HG03097 (cell line): Measurements from ENCODE around the gene ZNF574.
A peak's percentile ranks its signal among the peaks of the same experiment; 100 is the strongest.
"Not testable (repeated sequence)": the region's sequence is repeated elsewhere in the genome, so short reads cannot be mapped to it uniquely, and the experiment has no call there.

Source experiments
- ATAC-seq: cut with Tn5 transposase; IDR thresholded peaks from one replicate; pipeline ENCODE4 v1.9.1; 2021; ENCODE audit not compliant: unreplicated experiment, low FRiP score

The ZNF574 gene, protein sequence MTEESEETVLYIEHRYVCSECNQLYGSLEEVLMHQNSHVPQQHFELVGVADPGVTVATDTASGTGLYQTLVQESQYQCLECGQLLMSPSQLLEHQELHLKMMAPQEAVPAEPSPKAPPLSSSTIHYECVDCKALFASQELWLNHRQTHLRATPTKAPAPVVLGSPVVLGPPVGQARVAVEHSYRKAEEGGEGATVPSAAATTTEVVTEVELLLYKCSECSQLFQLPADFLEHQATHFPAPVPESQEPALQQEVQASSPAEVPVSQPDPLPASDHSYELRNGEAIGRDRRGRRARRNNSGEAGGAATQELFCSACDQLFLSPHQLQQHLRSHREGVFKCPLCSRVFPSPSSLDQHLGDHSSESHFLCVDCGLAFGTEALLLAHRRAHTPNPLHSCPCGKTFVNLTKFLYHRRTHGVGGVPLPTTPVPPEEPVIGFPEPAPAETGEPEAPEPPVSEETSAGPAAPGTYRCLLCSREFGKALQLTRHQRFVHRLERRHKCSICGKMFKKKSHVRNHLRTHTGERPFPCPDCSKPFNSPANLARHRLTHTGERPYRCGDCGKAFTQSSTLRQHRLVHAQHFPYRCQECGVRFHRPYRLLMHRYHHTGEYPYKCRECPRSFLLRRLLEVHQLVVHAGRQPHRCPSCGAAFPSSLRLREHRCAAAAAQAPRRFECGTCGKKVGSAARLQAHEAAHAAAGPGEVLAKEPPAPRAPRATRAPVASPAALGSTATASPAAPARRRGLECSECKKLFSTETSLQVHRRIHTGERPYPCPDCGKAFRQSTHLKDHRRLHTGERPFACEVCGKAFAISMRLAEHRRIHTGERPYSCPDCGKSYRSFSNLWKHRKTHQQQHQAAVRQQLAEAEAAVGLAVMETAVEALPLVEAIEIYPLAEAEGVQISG

DNA sequence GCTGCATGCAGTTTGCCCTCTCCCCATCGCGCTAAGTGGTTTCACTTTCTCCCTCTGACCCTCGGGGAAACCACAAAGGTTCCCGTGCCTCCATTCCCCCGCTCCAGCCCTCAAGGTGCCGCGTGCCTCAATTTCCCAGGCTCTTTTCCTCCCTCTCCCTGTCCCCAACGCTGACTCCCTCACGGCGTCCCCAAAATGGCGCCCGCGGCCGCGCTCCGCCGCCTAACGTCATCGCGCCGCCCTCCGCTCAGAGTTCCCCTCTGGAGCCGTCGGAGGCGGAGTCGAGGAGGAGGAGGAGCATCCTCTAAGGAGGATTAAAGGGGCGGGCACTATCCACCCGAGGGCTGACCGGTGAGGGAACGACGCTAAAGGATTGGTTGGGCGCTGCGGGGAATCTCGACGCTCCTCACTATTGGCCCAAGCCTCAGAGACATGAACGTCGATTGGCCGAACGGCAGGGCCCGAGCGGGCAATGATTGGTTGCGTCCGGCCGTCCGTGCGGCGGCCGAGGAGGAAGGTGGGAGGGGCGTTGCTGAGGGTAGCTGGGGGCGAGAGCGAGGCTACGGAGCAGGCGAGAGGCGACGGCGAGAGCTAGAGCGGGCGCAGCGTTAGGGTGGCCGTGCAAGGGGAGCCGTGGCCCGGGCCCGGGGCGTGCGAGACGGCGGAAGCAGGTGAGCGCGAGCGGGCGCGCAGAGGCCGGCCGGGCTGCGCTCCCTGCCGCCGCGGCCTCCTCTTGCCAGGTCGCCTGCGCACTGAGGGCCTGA, at the start of gene ZNF574:
Gene ZNF574, plus strand, starts transcription at position 551 of the 764 bp plus-strand sequence. CDS start 2,441 bp downstream, outside the sequence.
- ATAC-seq, result peak; percentile 94

DNA sequence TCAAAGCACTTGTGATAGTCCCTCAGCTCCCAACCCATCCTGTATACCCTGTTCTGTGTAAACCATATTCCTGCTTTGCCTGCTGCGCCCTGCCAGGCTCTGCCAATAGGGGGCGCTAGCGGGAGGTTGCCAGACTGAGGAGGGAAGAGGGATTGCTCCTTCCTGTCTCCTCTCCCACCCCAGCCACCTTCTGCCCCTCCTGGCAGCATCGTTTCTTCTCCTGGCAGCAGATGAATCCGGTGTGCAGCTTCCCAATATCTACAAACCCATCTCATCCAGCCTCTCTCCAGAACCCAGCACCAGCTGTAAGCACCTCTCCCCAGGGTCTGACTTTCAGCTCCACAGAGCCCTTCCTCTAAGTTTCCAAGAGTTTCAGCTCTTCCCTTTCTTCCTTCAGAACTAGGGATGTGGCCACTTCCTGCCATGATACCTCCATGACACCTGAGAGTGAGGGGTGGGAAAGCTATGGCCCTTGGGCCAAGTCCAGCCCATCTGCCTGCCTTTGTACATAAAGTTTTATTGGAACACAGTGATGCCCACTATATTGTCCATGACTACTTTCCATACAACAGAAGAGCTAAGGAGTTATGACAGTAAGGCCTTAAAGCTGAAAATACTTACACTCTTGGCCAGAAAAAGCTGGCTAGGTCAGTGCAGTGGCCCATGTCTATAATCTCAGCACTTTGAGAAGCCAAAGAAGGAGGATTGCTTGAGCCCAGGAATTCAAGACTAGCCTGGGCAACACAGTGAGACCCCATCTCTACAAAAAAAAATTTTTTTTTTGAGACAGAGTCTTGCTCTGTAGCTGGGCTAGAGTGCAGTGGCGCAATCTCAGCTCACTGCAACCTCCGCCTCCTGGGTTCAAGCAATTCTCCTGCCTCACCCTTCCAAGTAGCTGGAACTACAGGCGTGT, 47.4 kb upstream of the ZNF574 start:
- ATAC-seq, result no peak

DNA sequence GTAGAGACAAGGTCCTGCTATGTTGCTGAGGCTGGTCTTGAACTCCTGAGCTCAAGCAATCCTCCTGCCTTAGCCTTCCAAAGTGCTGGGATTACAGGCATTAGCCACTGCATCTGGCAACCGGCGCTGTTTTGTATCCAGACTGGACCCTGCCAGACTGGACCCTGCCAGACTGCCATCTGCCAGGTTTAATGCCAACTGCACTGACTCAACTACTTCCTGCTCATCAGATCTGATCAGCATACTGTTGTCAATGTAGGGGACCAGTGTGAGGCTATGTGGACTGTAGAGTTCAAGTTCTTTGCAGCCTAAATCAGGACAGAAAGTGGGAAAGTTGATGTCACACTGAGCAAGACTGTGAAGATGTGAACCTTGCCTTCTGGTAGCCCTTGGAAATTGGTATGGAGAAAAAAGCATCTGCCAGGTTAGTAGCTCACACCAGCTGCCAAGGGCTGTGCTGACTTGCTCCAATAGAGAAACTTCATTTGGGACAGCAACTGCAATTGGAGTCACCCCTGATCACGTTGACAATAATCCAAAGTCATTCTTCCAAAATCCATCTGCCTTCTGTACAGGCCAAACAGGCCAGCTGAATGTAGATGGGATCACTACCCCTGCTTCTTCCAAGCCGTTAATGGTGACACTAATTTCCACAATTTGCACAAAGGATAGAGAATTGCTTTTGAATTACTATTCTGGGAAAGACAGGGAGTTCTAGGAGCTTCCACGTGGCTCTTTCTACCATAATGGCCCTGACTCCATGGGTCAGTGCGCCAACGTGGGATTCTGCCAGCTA, 45.1 kb upstream of the ZNF574 start:
- no peak for ATAC-seq

DNA sequence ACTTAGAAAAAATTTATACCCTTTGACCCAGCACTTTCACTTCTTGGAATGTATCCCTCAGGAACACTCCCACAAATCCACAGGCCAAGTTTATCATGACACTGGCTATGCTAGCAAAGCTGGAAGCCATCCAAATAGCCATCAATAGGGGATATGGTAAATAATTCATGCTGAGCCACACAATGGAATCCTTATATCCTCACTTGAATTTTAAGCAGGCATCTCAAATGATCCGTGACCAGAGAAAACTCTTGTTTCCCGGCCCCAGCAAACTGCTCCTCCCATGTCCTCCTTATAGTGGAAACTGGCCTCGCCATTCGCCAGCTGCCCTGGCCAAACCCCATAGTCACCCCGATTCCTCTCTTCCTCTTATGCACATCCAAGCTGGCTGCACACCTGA, 43.5 kb upstream of the ZNF574 start:
- no peak for ATAC-seq

DNA sequence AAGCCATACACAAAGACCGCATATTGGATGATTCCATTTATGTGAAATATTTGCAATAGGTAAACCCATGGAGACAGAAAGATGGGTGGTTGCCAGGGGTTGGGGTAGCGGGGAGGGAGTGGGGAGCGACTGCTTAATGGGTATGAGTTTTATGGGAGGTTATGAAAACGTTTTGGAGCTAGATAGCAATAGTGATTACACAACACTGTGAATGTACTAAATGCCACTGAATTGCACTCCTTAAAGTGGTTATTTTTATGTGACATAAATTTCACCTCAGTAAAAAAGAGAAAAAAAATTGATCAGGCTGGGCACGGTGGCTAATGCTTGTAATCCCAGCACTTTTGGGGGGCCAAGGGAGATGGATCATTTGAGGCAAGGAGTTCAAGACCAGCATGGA, 42.6 kb upstream of the ZNF574 start:
- ATAC-seq, result no peak

DNA sequence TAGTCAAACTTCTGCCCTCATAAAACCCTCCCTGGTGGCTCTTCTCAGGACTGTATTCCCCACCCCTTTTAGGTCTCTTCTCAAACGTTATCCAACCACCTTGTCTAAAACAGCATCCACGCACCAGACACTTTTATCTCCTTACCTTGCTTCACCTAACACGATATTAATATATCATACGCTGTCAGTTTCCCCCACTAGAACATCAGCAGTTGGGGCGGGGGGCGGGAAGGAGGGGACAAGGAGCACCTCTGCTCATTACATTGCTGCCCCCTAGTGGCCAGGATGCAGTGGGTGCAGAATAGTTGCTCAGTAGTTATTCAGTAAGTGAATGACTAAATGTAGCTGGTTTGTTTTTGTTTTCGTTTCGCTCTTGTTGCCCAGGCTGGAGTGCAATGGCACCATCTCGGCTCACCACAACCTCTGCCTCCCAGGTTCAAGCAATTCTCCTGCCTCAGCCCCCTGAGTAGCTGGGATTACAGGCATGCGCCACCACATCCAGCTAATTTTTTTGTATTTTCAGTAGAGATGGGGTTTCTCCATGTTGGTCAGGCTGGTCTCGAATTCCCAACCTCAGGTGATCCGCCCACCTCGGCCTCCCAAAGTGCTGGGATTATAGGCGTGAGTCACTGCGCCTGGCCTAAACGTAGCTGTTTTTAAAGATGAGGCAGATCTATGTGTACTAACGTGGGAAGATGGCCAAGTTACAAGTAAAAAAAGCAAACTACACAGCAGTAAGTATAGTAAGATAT, 41.1 kb upstream of the ZNF574 start:
- not testable (repeated sequence) for ATAC-seq

DNA sequence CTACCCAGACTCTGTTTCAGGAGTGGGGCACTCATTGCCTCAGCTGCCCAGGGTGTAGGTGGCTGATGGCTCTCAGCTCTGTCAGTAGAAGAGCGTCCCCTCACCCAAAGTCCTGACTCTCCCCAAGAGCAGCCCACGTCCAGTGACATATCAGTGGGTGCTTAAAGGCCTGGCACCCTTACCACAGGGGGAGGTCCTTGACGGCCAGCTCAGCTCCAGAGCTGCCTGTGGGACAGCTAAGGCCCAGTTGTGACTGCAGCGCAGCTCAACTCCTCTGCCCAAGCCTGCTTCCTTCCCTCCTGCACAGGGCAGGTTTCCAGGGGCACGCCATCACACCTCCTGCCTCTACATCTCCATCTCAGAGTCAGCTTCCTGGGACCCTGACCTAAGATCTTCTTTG, 38.3 kb upstream of the ZNF574 start:
- ATAC-seq, result no peak

DNA sequence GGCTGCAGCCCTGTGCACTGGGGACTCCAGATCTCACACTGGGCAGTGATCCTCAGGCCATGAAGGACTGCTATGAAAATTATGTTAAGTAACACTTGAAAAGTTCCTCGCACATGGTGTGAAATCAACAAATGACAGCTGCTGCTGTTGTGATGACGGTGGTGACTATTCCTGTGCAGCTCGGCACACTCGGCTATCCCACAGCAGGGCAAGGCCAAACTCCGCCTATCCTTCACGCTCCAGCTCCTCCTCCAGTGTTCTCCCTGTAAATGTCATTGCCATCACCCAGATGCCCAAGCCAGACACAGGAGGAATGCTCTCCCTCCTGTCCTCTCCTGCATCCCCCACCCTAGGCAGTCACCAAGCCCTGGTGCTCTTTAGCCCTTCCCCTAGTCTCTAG, 37.3 kb upstream of the ZNF574 start:
- ATAC-seq, result no peak

DNA sequence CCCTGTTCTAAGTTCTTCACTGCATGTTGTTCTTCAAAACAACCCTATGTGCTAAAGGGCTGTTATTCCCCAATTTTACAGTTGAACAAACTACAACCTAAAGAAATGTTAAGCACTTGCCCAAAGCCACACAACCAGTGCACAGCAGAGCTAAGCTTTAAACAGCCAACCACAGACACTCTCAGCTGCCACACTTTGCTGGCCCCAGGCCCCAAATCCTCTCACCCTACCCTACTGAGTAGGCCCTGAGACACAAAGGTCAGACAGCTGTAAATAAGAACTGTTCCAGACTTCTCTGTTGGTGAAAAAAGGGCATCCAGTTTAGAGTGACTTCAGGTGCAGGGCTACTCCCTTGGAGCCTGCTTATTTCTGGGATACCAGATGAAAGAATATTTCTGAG, 35.9 kb upstream of the ZNF574 start:
- no peak for ATAC-seq

DNA sequence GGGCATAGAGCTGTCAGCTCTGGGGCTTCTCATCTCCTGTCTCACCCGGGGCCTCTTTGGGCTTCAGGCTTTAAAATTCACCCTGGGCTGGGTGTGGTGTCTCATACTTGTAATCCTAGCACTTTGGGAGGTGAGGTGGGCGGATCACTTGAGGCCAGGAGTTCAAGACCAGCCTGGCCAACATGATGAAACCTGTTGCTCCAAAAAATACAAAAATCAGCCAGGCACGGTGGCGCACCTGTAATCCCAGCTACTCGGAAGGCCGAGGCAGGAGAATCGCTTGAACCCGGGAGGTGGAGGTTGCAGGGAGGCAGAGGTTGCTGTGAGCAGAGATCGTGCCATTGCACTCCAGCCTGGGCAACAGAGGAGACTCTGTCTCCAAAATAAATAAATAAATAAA, 35.5 kb upstream of the ZNF574 start:
- ATAC-seq, result not testable (repeated sequence)

DNA sequence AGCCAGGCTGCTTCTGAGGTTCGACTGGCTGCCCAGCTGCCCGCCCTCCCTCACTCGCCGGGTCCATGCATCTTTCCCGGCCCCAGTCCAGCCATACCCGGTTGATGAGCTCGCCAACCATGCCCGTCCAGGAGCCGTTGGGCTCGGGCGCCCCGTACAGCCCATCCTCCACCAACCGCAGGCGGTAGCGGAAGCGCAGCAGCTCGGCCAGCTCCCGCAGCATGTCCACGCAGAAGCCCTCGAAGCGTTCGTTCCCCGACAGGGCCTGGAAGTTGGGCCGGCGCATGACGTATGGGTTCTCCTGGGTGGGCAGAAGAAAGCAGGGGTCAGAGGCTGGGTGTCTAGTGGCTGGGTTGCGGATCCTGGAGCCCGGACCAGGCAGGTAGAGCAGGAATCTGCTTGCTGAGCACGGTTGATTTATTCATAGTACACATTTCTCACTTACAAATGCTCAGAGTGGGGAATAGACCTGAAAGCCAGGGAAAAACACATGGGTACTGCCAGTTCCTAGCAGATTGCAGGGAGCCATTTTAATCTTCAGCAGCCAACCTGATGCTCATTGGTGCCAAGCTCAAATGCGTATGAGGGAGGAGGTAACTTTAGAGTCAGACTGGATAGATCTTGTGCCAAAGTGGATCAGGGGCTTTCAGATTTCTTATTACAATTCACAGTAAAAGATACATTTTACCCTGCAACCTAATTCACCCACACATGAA, 33.4 kb upstream of the ZNF574 start:
- no peak for ATAC-seq

DNA sequence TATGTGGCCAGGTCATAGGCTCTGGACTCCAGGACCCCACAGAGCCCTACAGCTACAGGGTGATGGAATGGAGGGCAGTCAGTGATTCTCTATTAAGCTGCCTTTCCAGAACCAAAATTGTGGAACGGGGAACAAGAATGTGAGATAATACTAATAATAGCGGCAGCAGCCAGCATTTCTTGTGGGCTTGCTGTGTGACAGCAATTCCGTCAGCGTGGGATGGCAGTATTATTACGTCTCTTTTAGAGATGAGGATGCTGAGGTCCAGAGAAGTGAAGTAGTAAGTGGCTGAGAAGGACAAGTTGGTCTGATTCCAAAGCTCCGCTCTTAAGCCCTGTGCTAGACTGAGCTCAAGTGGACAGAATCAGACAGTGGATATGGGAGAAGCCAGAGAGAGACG, 30.4 kb upstream of the ZNF574 start:
- ATAC-seq, result no peak

DNA sequence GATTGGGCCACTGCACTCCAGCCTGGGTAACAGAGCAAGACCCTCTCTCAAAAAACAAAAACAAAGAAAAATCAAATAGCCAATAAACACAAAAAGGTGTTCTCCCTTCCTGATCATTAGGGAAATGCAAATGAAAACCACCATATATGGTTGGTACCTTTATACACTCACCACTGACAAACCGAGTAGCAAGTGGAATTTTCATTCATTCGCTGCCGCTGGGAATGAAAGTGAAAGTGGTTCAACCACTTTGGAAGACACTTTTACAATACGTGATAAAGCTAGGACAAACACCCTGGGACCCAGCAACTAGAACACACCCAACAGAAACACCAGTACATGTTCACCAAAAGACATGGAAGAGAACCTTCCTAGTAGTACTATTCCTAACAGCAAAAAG, 27.0 kb upstream of the ZNF574 start:
- ATAC-seq, result no peak

DNA sequence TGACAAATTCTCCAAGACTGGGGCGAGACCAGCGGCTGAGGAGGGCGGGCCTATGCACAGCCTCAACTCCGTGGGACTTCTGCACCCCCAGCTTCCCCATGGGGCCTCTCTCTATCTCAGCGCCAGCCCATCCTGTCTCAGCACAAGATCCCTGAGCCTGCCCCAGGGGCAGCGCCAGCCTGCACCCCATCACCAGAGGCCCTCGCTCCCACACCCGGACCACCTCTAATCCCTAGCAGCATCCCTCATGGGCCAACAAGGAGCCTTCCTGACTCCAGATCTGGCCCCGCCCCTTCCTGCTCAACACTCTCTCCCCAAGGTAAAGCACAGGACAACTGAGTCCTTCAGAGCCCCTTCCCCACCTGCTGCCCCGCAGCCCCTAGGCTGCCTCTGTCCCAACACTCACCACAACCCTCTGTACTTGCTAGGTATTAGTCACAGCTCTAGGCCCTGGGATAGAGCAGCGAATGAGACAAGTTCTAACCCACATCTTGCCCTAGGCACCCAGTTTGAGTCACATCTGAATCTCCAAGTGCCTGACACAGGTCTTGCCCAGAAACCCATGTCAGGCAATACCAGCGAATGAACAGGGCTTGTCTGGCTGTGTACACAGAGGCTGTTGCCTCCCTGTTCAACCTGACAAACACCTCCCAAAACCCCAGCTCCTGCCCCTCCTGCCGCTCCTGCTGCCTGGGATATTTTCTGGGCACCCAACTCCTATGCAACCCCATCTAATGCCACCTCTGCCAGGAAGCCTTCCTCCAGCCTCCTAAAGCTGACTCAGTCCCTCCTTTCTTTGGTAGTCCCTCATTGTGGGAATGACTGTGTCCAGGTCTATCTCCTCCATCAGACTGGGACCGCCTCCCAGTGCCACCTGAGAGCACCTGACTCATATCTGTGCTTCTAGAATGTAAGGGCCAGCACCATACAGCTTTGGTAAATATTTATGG, 24.5 kb upstream of the ZNF574 start:
- ATAC-seq, result no peak

DNA sequence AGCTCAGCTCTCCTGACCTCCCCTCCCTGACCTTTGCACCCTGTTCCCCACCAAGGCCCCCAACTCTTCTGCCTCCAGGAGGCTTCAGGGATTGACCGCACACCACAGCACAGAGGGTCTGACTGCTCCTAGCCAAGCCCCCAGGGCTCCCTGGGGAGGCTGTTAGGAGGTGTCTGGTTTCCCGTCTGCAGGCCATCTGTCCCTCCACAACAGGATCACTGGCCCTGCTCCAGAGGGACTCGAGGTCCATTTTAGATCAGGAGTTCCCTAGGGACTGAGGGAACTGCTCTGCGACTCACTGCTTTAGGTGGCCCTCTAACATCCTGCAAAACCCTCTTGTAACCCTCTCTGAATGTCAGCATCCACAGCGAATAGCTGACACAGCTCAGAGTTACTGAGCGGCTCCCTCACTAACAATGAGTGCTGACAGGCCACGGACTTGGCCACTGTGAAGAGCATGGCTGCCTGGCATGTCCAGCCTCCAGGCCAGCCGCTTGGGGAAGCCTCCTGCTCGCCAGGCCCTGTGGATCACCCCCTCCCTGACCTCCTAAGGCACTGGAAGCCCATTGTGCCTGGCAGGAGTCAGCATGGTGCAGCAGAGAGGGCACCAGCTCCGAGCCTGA, 23.6 kb upstream of the ZNF574 start:
- no peak for ATAC-seq
